ENCODE data around the gene MLPH.

GRCh38 chr2:237603718-237604362, 116.8 kb downstream of the MLPH start:
- TF ChIP-seq EZH2 (IDR thresholded peaks at IDR 0.05; ENCODE audit: low read depth): no peak
- TF ChIP-seq, protein P1, sequence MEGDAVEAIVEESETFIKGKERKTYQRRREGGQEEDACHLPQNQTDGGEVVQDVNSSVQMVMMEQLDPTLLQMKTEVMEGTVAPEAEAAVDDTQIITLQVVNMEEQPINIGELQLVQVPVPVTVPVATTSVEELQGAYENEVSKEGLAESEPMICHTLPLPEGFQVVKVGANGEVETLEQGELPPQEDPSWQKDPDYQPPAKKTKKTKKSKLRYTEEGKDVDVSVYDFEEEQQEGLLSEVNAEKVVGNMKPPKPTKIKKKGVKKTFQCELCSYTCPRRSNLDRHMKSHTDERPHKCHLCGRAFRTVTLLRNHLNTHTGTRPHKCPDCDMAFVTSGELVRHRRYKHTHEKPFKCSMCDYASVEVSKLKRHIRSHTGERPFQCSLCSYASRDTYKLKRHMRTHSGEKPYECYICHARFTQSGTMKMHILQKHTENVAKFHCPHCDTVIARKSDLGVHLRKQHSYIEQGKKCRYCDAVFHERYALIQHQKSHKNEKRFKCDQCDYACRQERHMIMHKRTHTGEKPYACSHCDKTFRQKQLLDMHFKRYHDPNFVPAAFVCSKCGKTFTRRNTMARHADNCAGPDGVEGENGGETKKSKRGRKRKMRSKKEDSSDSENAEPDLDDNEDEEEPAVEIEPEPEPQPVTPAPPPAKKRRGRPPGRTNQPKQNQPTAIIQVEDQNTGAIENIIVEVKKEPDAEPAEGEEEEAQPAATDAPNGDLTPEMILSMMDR (conservative IDR thresholded peaks at IDR 0.05): no peak

Measured in PC-9 (cell line).